ENCODE measurements around the gene TSPAN8. TPM values are rescaled to one million over a fixed set of nuclear protein-coding genes. Genes with fewer than 3 reads are reported as not detected.
A peak's percentile ranks its signal among the peaks of the same experiment; 100 is the strongest.

The TSPAN8 gene
- total and polyA plus RNA-seq, 2 experiments from 2014 or later = not detected

DNA sequence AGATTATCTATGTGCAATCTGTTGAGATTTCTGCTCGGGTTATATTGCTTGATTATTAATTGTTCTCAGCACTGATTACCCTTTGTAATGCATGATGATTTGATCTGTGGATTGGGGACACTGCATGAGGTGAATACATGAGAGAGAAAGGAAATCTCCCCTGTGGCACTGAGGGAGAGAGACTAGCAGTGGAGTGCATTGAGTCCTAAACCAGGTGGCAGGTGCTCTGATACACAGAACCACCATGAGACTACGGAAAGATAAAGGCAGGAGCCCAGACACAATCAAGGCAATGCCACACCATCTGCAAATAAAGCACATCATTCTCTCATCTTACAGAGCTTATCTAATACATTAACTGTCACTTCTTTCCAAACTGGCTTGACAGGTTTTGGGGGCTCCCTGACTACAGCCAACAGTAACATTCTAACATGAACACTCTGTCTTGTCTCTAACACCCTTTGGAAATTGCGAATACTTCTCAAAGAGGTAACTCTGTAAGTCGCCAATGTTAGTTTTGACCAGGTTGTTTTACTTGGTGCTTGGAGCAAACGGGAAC is 37.6 kb upstream of the TSPAN8 start:
- Histone ChIP-seq H4K20me1 (replicated peaks; ENCODE audit: insufficient read depth) (no peaks in the 10 kb centered on the region), H3K27ac (ENCODE audit: low read depth) (peak overlapping the region; percentile 60), H3K4me1 (ENCODE audit: insufficient read depth) (peaks cover 46% of the 10 kb centered on the region), H3K27me3 (ENCODE audit: insufficient read depth) (no peaks in the 10 kb centered on the region), H3K36me3 (ENCODE audit: insufficient read depth) (no peaks in the 10 kb centered on the region), H3K4me3 (no peak overlapping the region), H2AFZ (no peak overlapping the region), H3K79me2 (replicated peaks; ENCODE audit: insufficient read depth) (no peaks in the 10 kb centered on the region), H3K9me2 (ENCODE audit: insufficient read depth) (0 out of 2 replicates have a peak, but pooled peaks cover 3% of the 10 kb centered on the region), H3F3A (replicated peaks; ENCODE audit: low read depth) (no peaks in the 10 kb centered on the region), H3K4me2 (peak overlapping the region; percentile 35)
- no peak for DNase-seq (ENCODE audit: low spot score)
- ATAC-seq = peak; percentile 66
- H3K9me3 Mint-ChIP-seq = no peaks in the 10 kb centered on the region
- no peak overlapping the region for H3K4me3 Mint-ChIP-seq
- peaks cover 6% of the 10 kb centered on the region for H3K27me3 Mint-ChIP-seq (ENCODE audit: insufficient read depth, low read depth, poor library complexity)
- no peak for TF ChIP-seq STAT1 (IDR thresholded peaks at IDR 0.05; ENCODE audit: unreplicated experiment)
- TF ChIP-seq, protein P1, sequence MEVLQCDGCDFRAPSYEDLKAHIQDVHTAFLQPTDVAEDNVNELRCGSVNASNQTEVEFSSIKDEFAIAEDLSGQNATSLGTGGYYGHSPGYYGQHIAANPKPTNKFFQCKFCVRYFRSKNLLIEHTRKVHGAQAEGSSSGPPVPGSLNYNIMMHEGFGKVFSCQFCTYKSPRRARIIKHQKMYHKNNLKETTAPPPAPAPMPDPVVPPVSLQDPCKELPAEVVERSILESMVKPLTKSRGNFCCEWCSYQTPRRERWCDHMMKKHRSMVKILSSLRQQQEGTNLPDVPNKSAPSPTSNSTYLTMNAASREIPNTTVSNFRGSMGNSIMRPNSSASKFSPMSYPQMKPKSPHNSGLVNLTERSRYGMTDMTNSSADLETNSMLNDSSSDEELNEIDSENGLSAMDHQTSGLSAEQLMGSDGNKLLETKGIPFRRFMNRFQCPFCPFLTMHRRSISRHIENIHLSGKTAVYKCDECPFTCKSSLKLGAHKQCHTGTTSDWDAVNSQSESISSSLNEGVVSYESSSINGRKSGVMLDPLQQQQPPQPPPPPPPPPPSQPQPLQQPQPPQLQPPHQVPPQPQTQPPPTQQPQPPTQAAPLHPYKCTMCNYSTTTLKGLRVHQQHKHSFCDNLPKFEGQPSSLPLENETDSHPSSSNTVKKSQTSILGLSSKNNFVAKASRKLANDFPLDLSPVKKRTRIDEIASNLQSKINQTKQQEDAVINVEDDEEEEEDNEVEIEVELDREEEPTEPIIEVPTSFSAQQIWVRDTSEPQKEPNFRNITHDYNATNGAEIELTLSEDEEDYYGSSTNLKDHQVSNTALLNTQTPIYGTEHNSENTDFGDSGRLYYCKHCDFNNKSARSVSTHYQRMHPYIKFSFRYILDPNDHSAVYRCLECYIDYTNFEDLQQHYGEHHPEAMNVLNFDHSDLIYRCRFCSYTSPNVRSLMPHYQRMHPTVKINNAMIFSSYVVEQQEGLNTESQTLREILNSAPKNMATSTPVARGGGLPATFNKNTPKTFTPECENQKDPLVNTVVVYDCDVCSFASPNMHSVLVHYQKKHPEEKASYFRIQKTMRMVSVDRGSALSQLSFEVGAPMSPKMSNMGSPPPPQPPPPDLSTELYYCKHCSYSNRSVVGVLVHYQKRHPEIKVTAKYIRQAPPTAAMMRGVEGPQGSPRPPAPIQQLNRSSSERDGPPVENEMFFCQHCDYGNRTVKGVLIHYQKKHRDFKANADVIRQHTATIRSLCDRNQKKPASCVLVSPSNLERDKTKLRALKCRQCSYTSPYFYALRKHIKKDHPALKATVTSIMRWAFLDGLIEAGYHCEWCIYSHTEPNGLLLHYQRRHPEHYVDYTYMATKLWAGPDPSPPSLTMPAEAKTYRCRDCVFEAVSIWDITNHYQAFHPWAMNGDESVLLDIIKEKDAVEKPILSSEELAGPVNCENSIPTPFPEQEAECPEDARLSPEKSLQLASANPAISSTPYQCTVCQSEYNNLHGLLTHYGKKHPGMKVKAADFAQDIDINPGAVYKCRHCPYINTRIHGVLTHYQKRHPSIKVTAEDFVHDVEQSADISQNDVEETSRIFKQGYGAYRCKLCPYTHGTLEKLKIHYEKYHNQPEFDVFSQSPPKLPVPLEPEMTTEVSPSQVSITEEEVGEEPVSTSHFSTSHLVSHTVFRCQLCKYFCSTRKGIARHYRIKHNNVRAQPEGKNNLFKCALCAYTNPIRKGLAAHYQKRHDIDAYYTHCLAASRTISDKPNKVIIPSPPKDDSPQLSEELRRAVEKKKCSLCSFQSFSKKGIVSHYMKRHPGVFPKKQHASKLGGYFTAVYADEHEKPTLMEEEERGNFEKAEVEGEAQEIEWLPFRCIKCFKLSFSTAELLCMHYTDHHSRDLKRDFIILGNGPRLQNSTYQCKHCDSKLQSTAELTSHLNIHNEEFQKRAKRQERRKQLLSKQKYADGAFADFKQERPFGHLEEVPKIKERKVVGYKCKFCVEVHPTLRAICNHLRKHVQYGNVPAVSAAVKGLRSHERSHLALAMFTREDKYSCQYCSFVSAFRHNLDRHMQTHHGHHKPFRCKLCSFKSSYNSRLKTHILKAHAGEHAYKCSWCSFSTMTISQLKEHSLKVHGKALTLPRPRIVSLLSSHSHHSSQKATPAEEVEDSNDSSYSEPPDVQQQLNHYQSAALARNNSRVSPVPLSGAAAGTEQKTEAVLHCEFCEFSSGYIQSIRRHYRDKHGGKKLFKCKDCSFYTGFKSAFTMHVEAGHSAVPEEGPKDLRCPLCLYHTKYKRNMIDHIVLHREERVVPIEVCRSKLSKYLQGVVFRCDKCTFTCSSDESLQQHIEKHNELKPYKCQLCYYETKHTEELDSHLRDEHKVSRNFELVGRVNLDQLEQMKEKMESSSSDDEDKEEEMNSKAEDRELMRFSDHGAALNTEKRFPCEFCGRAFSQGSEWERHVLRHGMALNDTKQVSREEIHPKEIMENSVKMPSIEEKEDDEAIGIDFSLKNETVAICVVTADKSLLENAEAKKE (CRISPR knock-in tag; IDR thresholded peaks at IDR 0.05) = no peak
- TF ChIP-seq, protein P2, sequence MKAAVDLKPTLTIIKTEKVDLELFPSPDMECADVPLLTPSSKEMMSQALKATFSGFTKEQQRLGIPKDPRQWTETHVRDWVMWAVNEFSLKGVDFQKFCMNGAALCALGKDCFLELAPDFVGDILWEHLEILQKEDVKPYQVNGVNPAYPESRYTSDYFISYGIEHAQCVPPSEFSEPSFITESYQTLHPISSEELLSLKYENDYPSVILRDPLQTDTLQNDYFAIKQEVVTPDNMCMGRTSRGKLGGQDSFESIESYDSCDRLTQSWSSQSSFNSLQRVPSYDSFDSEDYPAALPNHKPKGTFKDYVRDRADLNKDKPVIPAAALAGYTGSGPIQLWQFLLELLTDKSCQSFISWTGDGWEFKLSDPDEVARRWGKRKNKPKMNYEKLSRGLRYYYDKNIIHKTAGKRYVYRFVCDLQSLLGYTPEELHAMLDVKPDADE (IDR thresholded peaks at IDR 0.05) = no peak
- no peak for TF ChIP-seq CREB1 (CRISPR knock-in tag; IDR thresholded peaks at IDR 0.05; ENCODE audit: low read depth)
- TF ChIP-seq JUNB (IDR thresholded peaks at IDR 0.05; ENCODE audit: unreplicated experiment) = no peak
- TF ChIP-seq NANOG (IDR thresholded peaks at IDR 0.05; ENCODE audit: borderline replicate concordance) = no peak
- no peak for TF ChIP-seq POLR2AphosphoS5 (IDR thresholded peaks at IDR 0.05; ENCODE audit: low read depth)
- no peak for TF ChIP-seq EZH2phosphoT487 (IDR thresholded peaks at IDR 0.05; ENCODE audit: unreplicated experiment)
- no peak for TF ChIP-seq ZNF331 (CRISPR knock-in tag; IDR thresholded peaks at IDR 0.05; ENCODE audit: low read depth)
- no peak for TF ChIP-seq EZH2 (IDR thresholded peaks at IDR 0.05; ENCODE audit: low read depth, unreplicated experiment)
- no peak for TF ChIP-seq ZNF114 (CRISPR knock-in tag; IDR thresholded peaks at IDR 0.05)
- TF ChIP-seq, protein P3, sequence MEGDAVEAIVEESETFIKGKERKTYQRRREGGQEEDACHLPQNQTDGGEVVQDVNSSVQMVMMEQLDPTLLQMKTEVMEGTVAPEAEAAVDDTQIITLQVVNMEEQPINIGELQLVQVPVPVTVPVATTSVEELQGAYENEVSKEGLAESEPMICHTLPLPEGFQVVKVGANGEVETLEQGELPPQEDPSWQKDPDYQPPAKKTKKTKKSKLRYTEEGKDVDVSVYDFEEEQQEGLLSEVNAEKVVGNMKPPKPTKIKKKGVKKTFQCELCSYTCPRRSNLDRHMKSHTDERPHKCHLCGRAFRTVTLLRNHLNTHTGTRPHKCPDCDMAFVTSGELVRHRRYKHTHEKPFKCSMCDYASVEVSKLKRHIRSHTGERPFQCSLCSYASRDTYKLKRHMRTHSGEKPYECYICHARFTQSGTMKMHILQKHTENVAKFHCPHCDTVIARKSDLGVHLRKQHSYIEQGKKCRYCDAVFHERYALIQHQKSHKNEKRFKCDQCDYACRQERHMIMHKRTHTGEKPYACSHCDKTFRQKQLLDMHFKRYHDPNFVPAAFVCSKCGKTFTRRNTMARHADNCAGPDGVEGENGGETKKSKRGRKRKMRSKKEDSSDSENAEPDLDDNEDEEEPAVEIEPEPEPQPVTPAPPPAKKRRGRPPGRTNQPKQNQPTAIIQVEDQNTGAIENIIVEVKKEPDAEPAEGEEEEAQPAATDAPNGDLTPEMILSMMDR (conservative IDR thresholded peaks at IDR 0.05; ENCODE audit: low read depth in 2 of 2) = no peak
- TF ChIP-seq, protein P4, sequence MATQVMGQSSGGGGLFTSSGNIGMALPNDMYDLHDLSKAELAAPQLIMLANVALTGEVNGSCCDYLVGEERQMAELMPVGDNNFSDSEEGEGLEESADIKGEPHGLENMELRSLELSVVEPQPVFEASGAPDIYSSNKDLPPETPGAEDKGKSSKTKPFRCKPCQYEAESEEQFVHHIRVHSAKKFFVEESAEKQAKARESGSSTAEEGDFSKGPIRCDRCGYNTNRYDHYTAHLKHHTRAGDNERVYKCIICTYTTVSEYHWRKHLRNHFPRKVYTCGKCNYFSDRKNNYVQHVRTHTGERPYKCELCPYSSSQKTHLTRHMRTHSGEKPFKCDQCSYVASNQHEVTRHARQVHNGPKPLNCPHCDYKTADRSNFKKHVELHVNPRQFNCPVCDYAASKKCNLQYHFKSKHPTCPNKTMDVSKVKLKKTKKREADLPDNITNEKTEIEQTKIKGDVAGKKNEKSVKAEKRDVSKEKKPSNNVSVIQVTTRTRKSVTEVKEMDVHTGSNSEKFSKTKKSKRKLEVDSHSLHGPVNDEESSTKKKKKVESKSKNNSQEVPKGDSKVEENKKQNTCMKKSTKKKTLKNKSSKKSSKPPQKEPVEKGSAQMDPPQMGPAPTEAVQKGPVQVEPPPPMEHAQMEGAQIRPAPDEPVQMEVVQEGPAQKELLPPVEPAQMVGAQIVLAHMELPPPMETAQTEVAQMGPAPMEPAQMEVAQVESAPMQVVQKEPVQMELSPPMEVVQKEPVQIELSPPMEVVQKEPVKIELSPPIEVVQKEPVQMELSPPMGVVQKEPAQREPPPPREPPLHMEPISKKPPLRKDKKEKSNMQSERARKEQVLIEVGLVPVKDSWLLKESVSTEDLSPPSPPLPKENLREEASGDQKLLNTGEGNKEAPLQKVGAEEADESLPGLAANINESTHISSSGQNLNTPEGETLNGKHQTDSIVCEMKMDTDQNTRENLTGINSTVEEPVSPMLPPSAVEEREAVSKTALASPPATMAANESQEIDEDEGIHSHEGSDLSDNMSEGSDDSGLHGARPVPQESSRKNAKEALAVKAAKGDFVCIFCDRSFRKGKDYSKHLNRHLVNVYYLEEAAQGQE (IDR thresholded peaks at IDR 0.05; ENCODE audit: unreplicated experiment) = no peak
- peaks cover 49% of the 10 kb centered on the region for H3K4me1 Mint-ChIP-seq
- H3K27ac Mint-ChIP-seq = peak overlapping the region; percentile 43; the same call in 1 of the 2 replicates
- H3K36me3 Mint-ChIP-seq (ENCODE audit: low read depth) = no peaks in the 10 kb centered on the region; the same call in 2 of the 3 replicates

Measured in GM23338 (cell line).